HG03066 (cell line): Measurements from ENCODE around the gene ADCY3.

Source experiments
- ATAC-seq: cut with Tn5 transposase; IDR thresholded peaks from one replicate; pipeline ENCODE4 v1.9.1; 2021; ENCODE audit warnings: low read depth; ENCODE audit not compliant: unreplicated experiment

Gene ADCY3

GRCh38 chr2:24878341-24878740 lies 41.7 kb downstream of the ADCY3 start:
- no peak for ATAC-seq

GRCh38 chr2:24877646-24878045 lies 42.4 kb downstream of the ADCY3 start:
- ATAC-seq, result no peak

- ATAC-seq, result no peak
These were observed 43.0 kb downstream of the ADCY3 start for GRCh38 chr2:24877067-24877466.

GRCh38 chr2:24875901-24876300 lies 44.1 kb downstream of the ADCY3 start:
- ATAC-seq, result no peak

- ATAC-seq, result no peak
These were observed 44.8 kb downstream of the ADCY3 start for GRCh38 chr2:24875272-24875671.

GRCh38 chr2:24874035-24874434 lies 46.0 kb downstream of the ADCY3 start:
- ATAC-seq, result no peak

GRCh38 chr2:24873619-24874018 lies 46.4 kb downstream of the ADCY3 start:
- ATAC-seq, result no peak

- no peak for ATAC-seq
These were observed 47.5 kb downstream of the ADCY3 start for GRCh38 chr2:24872344-24873115.

- ATAC-seq, result no peak
These were observed 48.1 kb downstream of the ADCY3 start for GRCh38 chr2:24871852-24872333.

- no peak for ATAC-seq
These were observed 48.9 kb downstream of the ADCY3 start for GRCh38 chr2:24870891-24871705.

- no peak for ATAC-seq
These were observed 49.6 kb downstream of the ADCY3 start for GRCh38 chr2:24870440-24870839.

GRCh38 chr2:24866946-24867345 lies 53.1 kb downstream of the ADCY3 start:
- no peak for ATAC-seq

- no peak for ATAC-seq
These were observed 56.4 kb downstream of the ADCY3 start for GRCh38 chr2:24863641-24864040.

- ATAC-seq, result no peak
These were observed 58.5 kb downstream of the ADCY3 start for GRCh38 chr2:24861500-24861899.

- no peak for ATAC-seq
These were observed 59.4 kb downstream of the ADCY3 start for GRCh38 chr2:24860631-24861030.

GRCh38 chr2:24859968-24860600 lies 60.0 kb downstream of the ADCY3 start:
- ATAC-seq, result no peak

- no peak for ATAC-seq
These were observed 61.0 kb downstream of the ADCY3 start for GRCh38 chr2:24858996-24859395.

- no peak for ATAC-seq
These were observed 62.3 kb downstream of the ADCY3 start for GRCh38 chr2:24857746-24858145.

GRCh38 chr2:24856791-24857211 lies 63.2 kb downstream of the ADCY3 start:
- ATAC-seq, result no peak

GRCh38 chr2:24855726-24856125 lies 64.3 kb downstream of the ADCY3 start:
- no peak for ATAC-seq

GRCh38 chr2:24855022-24855622 lies 64.9 kb downstream of the ADCY3 start:
- ATAC-seq, result no peak
